Activated CD4-positive, CD25-positive, alpha-beta regulatory T cell treated with anti-CD3 and anti-CD28 coated beads, Interleukin-2, amount 50 U/mL, for 72 hours (primary cell): ENCODE results near the gene CMAS.
"Not testable (repeated sequence)": the region's sequence is repeated elsewhere in the genome, so short reads cannot be mapped to it uniquely, and the experiment has no call there.

Experiments used
- DNase-seq: peaks from one replicate; pipeline ENCODE4 v3.0.0; 2021

Gene CMAS

GRCh38 chr12:22046090-22046967 is at the start of gene CMAS:
Gene CMAS, plus strand, starts transcription at chr12:22046218. Its CDS starts 86 bp downstream, at chr12:22046304.
- DNase-seq: peak; percentile 77

- DNase-seq: no peak
These were observed 47.7 kb upstream of the CMAS start for GRCh38 chr12:21998295-21998694.

- DNase-seq: no peak
These were observed 47.2 kb upstream of the CMAS start for GRCh38 chr12:21998782-21999181.

GRCh38 chr12:22002430-22002829 is 43.6 kb upstream of the CMAS start:
- no peak for DNase-seq

- DNase-seq: not testable (repeated sequence)
These were observed 38.2 kb upstream of the CMAS start for GRCh38 chr12:22007794-22008193.

GRCh38 chr12:22008196-22008595 is 37.8 kb upstream of the CMAS start:
- no peak for DNase-seq

GRCh38 chr12:22014041-22014782 is 31.8 kb upstream of the CMAS start:
- DNase-seq: no peak

- DNase-seq: no peak
These were observed 31.3 kb upstream of the CMAS start for GRCh38 chr12:22014783-22015144.

GRCh38 chr12:22016982-22017381 is 29.0 kb upstream of the CMAS start:
- no peak for DNase-seq

GRCh38 chr12:22018860-22019259 is 27.2 kb upstream of the CMAS start:
- DNase-seq: no peak

GRCh38 chr12:22023489-22023888 is 22.5 kb upstream of the CMAS start:
- not testable (repeated sequence) for DNase-seq

GRCh38 chr12:22029491-22029890 is 16.5 kb upstream of the CMAS start:
- DNase-seq: no peak

- no peak for DNase-seq
These were observed 16.0 kb upstream of the CMAS start for GRCh38 chr12:22029991-22030390.

GRCh38 chr12:22032732-22033131 is 13.3 kb upstream of the CMAS start:
- no peak for DNase-seq

- DNase-seq: no peak
These were observed 11.1 kb upstream of the CMAS start for GRCh38 chr12:22034709-22035506.

GRCh38 chr12:22037947-22038346 is 8.1 kb upstream of the CMAS start:
- no peak for DNase-seq

GRCh38 chr12:22038734-22039133 is 7.3 kb upstream of the CMAS start:
- DNase-seq: no peak

GRCh38 chr12:22039361-22039760 is 6.7 kb upstream of the CMAS start:
- DNase-seq: no peak

- DNase-seq: no peak
These were observed 2.9 kb upstream of the CMAS start for GRCh38 chr12:22042976-22043669.

- no peak for DNase-seq
These were observed 2.1 kb upstream of the CMAS start for GRCh38 chr12:22043943-22044342.

GRCh38 chr12:22044391-22044790 is 1.6 kb upstream of the CMAS start:
- DNase-seq: no peak

- DNase-seq: no peak
These were observed 961 bp downstream of the CMAS start for GRCh38 chr12:22046968-22047390.

- no peak for DNase-seq
These were observed 1.5 kb downstream of the CMAS start for GRCh38 chr12:22047494-22047893.
